ENCODE measurements around the gene GTPBP6.

Gene GTPBP6

GRCh38 chrX:349196-349595 is 30.6 kb upstream of the GTPBP6 start:
- Histone ChIP-seq H3K36me3 (ENCODE audit: control insufficient read depth, insufficient read depth, low read length) (no peaks in the 10 kb centered on the region; the same call in 1 of the 2 replicates), H3K27me3 (replicated peaks; ENCODE audit: control insufficient read depth, insufficient read depth, low read length) (no peaks in the 10 kb centered on the region), H3K4me3 (replicated peaks; ENCODE audit: low read depth, low read length) (no peak overlapping the region)
- DNase-seq (ENCODE audit: extremely low read depth, insufficient read length) = no peak
- TF ChIP-seq CTCF (IDR thresholded peaks at IDR 0.05; ENCODE audit: insufficient read depth, low read length, poor library complexity, severe bottlenecking) = no peak

GRCh38 chrX:348461-349117 is 30.0 kb upstream of the GTPBP6 start:
- H3K36me3 ChIP-seq (ENCODE audit: control insufficient read depth, insufficient read depth, low read length) = no peaks in the 10 kb centered on the region; the same call in 1 of the 2 replicates

GRCh38 chrX:347351-348117 is 28.9 kb upstream of the GTPBP6 start:
- no peak overlapping the region for H3K4me3 ChIP-seq (replicated peaks; ENCODE audit: low read depth, low read length)
- H3K27me3 ChIP-seq (replicated peaks; ENCODE audit: control insufficient read depth, insufficient read depth, low read length) = no peaks in the 10 kb centered on the region
- H3K36me3 ChIP-seq (ENCODE audit: control insufficient read depth, insufficient read depth, low read length) = no peaks in the 10 kb centered on the region; the same call in 1 of the 2 replicates
- no peak for DNase-seq (ENCODE audit: extremely low read depth, insufficient read length)
- no peak for TF ChIP-seq CTCF (IDR thresholded peaks at IDR 0.05; ENCODE audit: insufficient read depth, low read length, poor library complexity, severe bottlenecking)

More at GRCh38 chrX:348461-349117, 30.0 kb upstream of the GTPBP6 start:
- DNase-seq (ENCODE audit: extremely low read depth, insufficient read length) = no peak
- TF ChIP-seq CTCF (IDR thresholded peaks at IDR 0.05; ENCODE audit: insufficient read depth, low read length, poor library complexity, severe bottlenecking) = no peak
- Histone ChIP-seq H3K4me3 (replicated peaks; ENCODE audit: low read depth, low read length) (no peak overlapping the region), H3K27me3 (replicated peaks; ENCODE audit: control insufficient read depth, insufficient read depth, low read length) (no peaks in the 10 kb centered on the region)

GRCh38 chrX:346034-346813 is 27.6 kb upstream of the GTPBP6 start:
- Histone ChIP-seq H3K4me3 (replicated peaks; ENCODE audit: low read depth, low read length) (no peak overlapping the region), H3K27me3 (replicated peaks; ENCODE audit: control insufficient read depth, insufficient read depth, low read length) (no peaks in the 10 kb centered on the region), H3K36me3 (ENCODE audit: control insufficient read depth, insufficient read depth, low read length) (no peaks in the 10 kb centered on the region; the same call in 1 of the 2 replicates)
- TF ChIP-seq CTCF (IDR thresholded peaks at IDR 0.05; ENCODE audit: insufficient read depth, low read length, poor library complexity, severe bottlenecking) = no peak
- DNase-seq (ENCODE audit: extremely low read depth, insufficient read length) = no peak

DNA sequence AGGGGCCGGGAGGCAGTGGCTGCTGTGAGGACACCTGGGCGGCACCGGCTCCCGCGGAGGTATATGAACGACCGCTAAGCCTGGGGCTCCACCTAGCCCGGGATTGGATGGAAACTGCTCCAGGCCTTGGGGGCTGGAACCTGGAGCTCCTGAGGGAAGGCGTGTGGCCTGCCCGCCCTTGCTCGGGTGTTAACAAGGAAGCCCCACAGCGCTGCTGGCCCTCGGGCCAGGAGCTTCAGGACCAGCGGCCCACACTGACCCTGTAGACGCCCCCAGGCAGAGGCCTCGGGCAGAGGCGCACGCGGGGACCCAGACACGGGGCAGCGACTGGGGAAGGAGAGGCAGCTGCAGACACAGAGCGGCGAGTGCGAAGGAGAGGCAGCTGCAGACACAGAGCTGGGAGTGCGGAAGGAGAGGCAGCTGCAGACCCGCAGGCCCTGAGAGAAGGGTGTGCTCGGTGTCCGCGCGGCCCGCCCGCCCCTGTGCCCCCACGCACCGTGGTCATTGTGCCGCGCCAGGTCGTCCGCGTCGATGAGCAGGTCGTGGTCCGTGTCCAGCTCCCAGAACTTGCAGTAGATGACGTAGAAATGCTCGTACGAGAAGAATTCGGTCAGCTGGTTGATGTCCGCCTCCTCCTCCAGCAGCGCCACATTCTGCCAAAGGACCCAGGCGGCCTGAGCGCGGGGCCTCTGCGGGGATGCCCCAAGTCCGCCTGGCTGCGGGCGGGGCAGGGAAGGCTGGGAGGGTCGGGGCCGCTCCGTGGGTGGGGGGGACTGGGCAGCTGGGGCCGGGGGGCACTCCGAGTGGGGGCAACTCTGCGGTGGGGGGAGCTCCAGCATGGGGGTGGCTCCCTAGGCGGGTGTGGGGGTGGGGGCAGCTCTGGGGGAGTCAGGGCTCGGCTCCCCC is 26.7 kb upstream of the GTPBP6 start:
- H3K36me3 ChIP-seq (ENCODE audit: control insufficient read depth, insufficient read depth, low read length) = no peaks in the 10 kb centered on the region; the same call in 1 of the 2 replicates

More for the DNA sequence above, 26.7 kb upstream of the GTPBP6 start:
- Histone ChIP-seq H3K27me3 (replicated peaks; ENCODE audit: control insufficient read depth, insufficient read depth, low read length) (no peaks in the 10 kb centered on the region), H3K4me3 (replicated peaks; ENCODE audit: low read depth, low read length) (no peak overlapping the region)
- no peak for DNase-seq (ENCODE audit: extremely low read depth, insufficient read length)
- no peak for TF ChIP-seq CTCF (IDR thresholded peaks at IDR 0.05; ENCODE audit: insufficient read depth, low read length, poor library complexity, severe bottlenecking)
